ENCODE results near the gene AMOT. TPM values are rescaled to one million over a fixed set of nuclear protein-coding genes. Genes with fewer than 3 reads are reported as not detected.

Gene AMOT
- total and polyA plus RNA-seq, 10 of the 15 experiments (the other 5 are each of a cell fraction or from before 2014, with no cell fraction given) = 0.92 to 14.5 (median 2.9) TPM

- Histone ChIP-seq H3K4me3 (no peak overlapping the region), H3K4me2 (ENCODE audit: control insufficient read depth, insufficient read depth) (no peak overlapping the region), H4K20me1 (ENCODE audit: control insufficient read depth, insufficient read depth) (no peaks in the 10 kb centered on the region), H3K36me3 (ENCODE audit: control insufficient read depth in 2 of 2, insufficient read depth in 2 of 2, low read length in 1 of 2) (no peaks in the 10 kb centered on the region), H3K9me3 (replicated peaks; ENCODE audit: control insufficient read depth, insufficient read depth, low read length) (no peaks in the 10 kb centered on the region), H2AFZ (ENCODE audit: control insufficient read depth, low read depth, low read length) (no peak overlapping the region), H3K9ac (ENCODE audit: control insufficient read depth, insufficient read depth, low read length) (no peak overlapping the region), H3K27ac (ENCODE audit: control insufficient read depth, insufficient read depth) (no peak overlapping the region), H3K4me1 (ENCODE audit: control insufficient read depth, insufficient read depth, low read length) (no peaks in the 10 kb centered on the region), H3K27me3 (replicated peaks in 1 of 2; ENCODE audit: control insufficient read depth in 2 of 2, insufficient read depth in 2 of 2, low read length in 1 of 2) (no peaks in the 10 kb centered on the region), H3K79me2 (ENCODE audit: control insufficient read depth, insufficient read depth, low read length) (no peaks in the 10 kb centered on the region)
- intact Hi-C loops (cut with micrococcal nuclease; ENCODE audit: unreplicated experiment) (no loop called here), in situ Hi-C loops (cut with MboI) (no loop called here)
- TF ChIP-seq SP1 (IDR thresholded peaks at IDR 0.05; ENCODE audit: low read depth, low read length) = no peak
- TF ChIP-seq CBX5 (IDR thresholded peaks at IDR 0.05; ENCODE audit: low read depth) = no peak
- no peak for TF ChIP-seq GABPA (IDR thresholded peaks at IDR 0.05; ENCODE audit: low read depth)
- no peak for TF ChIP-seq SPI1 (IDR thresholded peaks at IDR 0.05; ENCODE audit: borderline replicate concordance, insufficient read depth, low read depth, low read length)
- TF ChIP-seq CREM (IDR thresholded peaks at IDR 0.05; ENCODE audit: low read depth) = no peak
- no peak for TF ChIP-seq ATF7 (IDR thresholded peaks at IDR 0.05; ENCODE audit: low read depth)
- no peak for TF ChIP-seq ZBTB40 (IDR thresholded peaks at IDR 0.05; ENCODE audit: borderline replicate concordance)
- no peak for TF ChIP-seq HDGF (IDR thresholded peaks at IDR 0.05)
- no peak for TF ChIP-seq MTA3 (IDR thresholded peaks at IDR 0.05; ENCODE audit: borderline replicate concordance, low read length)
- TF ChIP-seq SMARCA5 (IDR thresholded peaks at IDR 0.05) = no peak
- TF ChIP-seq CEBPZ (IDR thresholded peaks at IDR 0.05; ENCODE audit: low read depth, low read length) = no peak
- no peak for TF ChIP-seq ZNF274 (IDR thresholded peaks at IDR 0.05; ENCODE audit: insufficient read depth, insufficient read length)
- no peak for TF ChIP-seq ZNF622 (IDR thresholded peaks at IDR 0.05)
- TF ChIP-seq YBX1 (IDR thresholded peaks at IDR 0.05) = no peak
- no peak for TF ChIP-seq RELA (IDR thresholded peaks at IDR 0.05; ENCODE audit: borderline replicate concordance, partially characterized antibody)
- TF ChIP-seq EP300 (IDR thresholded peaks at IDR 0.05; ENCODE audit: borderline replicate concordance in 1 of 2, control insufficient read depth in 1 of 2, low read depth in 2 of 2, low read length in 2 of 2) = no peak
- TF ChIP-seq EED (IDR thresholded peaks at IDR 0.05; ENCODE audit: low read depth) = no peak
- FAIRE-seq (no peak), DNase-seq (ENCODE audit: low read depth, low spot score) (no peak), ATAC-seq (no peak)
- RAD21 ChIA-PET (ENCODE audit: unreplicated experiment) = no interaction called here
- CTCF ChIA-PET = no interaction called here
- WGBS (ENCODE audit: insufficient coverage, insufficient replicate concordance, low lambda C conversion rate, missing lambda C conversion rate) = 75% methylated on average over 3 of the region's 3 CpGs
- POLR2A ChIA-PET = no interaction called here
- SMC1A ChIA-PET (ENCODE audit: uncharacterized antibody, unreplicated experiment) = no interaction called here
- BruUV-seq (replicated peaks) = no TSS peak
Observed at GRCh38 chrX:112868586-112868985, 28.0 kb upstream of the AMOT start.
